Gastrocnemius medialis (tissue), 4 donors: ENCODE results near the gene ARF4. TPM values are rescaled to one million over a fixed set of nuclear protein-coding genes. Genes with fewer than 3 reads are reported as not detected.
A peak's percentile ranks its signal among the peaks of the same experiment; 100 is the strongest.
"Not testable (repeated sequence)": the region's sequence is repeated elsewhere in the genome, so short reads cannot be mapped to it uniquely, and the experiment has no call there.

Experiments
- ATAC-seq, 2 donors: fragments of 150-250 bp; one replicate each; pipeline ENCODE4 v1.9.1; 2016
- DNase-seq, 2 donors: peaks; one replicate each; pipeline ENCODE4 v3.0.0-alpha.2; 2019
- H3K27ac ChIP-seq, 4 donors: fragments of 200-600 bp; sonication (generic); 1 replicate in 1 of 4; 2 replicates in 3 of 4; pipeline ENCODE4 v1.5.1; 2016 to 2018; ENCODE audit warnings: mild to moderate bottlenecking in 2 of 4, moderate library complexity in 1 of 4
- H3K27me3 ChIP-seq, 3 donors: fragments of 200-600 bp; sonication (generic) in 2 of 3; 1 replicate in 1 of 3; 2 replicates in 2 of 3; pipeline versions ENCODE4 v1.5.1 to v1.6.0; 2016 to 2019; ENCODE audit warnings: mild to moderate bottlenecking in 1 of 3, moderate library complexity in 1 of 3
- H3K36me3 ChIP-seq, 2 donors: fragments of 200-600 bp; sonication (generic) in 1 of 2; one replicate each; pipeline ENCODE4 v1.5.1; 2017 to 2018
- H3K4me1 ChIP-seq, 2 donors: fragments of 200-600 bp; sonication (generic) in 1 of 2; one replicate each; pipeline ENCODE4 v1.5.1; 2016 to 2017; ENCODE audit warnings: mild to moderate bottlenecking in 2 of 2
- H3K4me3 ChIP-seq, 4 donors: fragments of 200-600 bp; sonication (generic) in 3 of 4; 1 replicate in 1 of 4; 2 replicates in 3 of 4; pipeline ENCODE4 v1.5.1; 2016 to 2019; ENCODE audit warnings: mild to moderate bottlenecking in 2 of 4
- H3K9me3 ChIP-seq, 3 donors: fragments of 200-600 bp; sonication (generic) in 2 of 3; 1 replicate in 1 of 3; 2 replicates in 2 of 3; pipeline ENCODE4 v1.5.1; 2016 to 2019
- POLR2A ChIP-seq, 2 donors: fragments of 450-650 bp; IDR thresholded peaks; one replicate each; pipeline ENCODE4 v1.6.1; 2017; ENCODE audit warnings: antibody characterized with exemption in 2 of 2, mild to moderate bottlenecking in 2 of 2, moderate library complexity in 2 of 2
- in situ Hi-C, 4 donors: fragments of 200-750 bp; cut with MboI; loops; one replicate each; pipeline versions ENCODE4 v1.15.0 to v1.8.0; 2017; ENCODE audit warnings: low sequenced_read_pairs in 4 of 4
- intact Hi-C: fragments of 100-400 bp; cut with DNase I; formaldehyde crosslinking; loops from one replicate; pipeline ENCODE4 v1.15.1; 2023; ENCODE audit warnings: low total_unique reads
- total RNA-seq, 4 donors: library from RNA; depleted of rRNA; stranded (reverse); fragments of >200 nt; gene quantifications; one replicate each; pipeline versions ENCODE4 v1.1.0 to v1.2.3, GENCODE V29; 2016
- TF ChIP-seq, protein P1 (sequence below), 5 experiments: fragments of 450-650 bp in 3 of 5; fragments of 200-600 bp in 2 of 5; sonication (generic) in 2 of 5; IDR thresholded peaks in 4 of 5; conservative IDR thresholded peaks in 1 of 5; 1 replicate in 4 of 5; 2 replicates in 1 of 5; pipeline ENCODE4 v1.5.1; 2016 to 2019; ENCODE audit warnings: antibody characterized with exemption in 5 of 5, mild to moderate bottlenecking in 3 of 5, moderate library complexity in 3 of 5

ARF4 gene
- 10 to 100 TPM; 36.2 to 55.2 (median 47.7) TPM for total RNA-seq

DNA sequence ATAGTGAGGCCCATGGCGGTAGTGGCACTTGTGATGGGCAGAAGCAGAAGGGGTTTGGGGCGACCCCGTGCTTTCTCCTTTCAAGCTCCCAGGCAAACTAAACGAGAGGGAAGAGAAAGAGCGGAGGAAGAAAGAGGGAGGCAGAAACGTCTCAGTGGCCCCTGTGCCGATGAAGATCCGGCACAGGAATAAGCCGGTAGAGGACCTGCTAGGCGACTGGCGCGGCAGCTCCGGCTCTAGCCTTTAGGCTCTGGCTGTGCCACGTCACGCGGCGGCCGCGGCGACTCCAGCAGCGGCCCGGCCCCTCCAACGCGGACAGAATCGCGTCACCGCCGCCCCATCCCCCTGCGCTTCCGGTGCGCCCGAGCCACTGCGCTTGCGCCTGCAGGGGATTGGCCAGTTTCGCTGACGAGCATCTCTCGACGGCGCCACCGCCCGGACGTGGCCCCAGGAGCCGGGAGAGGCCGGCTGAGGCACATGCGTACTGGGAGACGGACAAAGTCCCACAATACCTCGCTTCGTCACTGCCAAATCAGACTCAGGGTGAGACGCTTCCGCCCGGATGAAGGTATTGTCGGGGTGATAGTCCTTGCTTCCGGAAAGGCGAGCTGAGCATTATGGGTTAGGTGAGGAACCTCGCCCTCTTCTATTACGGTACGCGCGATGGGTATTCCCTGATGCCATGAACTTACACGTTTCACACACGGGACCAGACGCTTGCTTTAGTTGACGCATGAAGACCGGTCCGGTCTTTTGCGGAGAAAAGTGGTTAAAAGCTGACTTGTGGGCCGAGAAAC, at the start of gene ARF4:
ARF4 (minus strand) TSS at position 218 of the 797 bp plus-strand sequence; CDS start at position 14, 204 bp downstream.
- peak within 1 kb of the TSS; percentile 72 to 96 (median 92) for H3K4me3 ChIP-seq
- DNase-seq (peak; percentile 99 to 100), ATAC-seq (peak; percentile 92 to 94)
- in situ Hi-C loops, result loop anchor here in 2 of 4 donors (5.0 to 10.0 kb wide), 3 partner anchors 40 to 157 kb away; partner anchors contain the start of genes DENND6A (in 1 of the 2), PDE12 (in 1 of the 2) and SLMAP (in 1 of the 2)
- H3K9me3 ChIP-seq, result no peaks in the 10 kb centered on the region
- peak; percentile 97 to 98 for TF ChIP-seq POLR2A (IDR thresholded peaks at IDR 0.05)
- TF ChIP-seq, protein P1, sequence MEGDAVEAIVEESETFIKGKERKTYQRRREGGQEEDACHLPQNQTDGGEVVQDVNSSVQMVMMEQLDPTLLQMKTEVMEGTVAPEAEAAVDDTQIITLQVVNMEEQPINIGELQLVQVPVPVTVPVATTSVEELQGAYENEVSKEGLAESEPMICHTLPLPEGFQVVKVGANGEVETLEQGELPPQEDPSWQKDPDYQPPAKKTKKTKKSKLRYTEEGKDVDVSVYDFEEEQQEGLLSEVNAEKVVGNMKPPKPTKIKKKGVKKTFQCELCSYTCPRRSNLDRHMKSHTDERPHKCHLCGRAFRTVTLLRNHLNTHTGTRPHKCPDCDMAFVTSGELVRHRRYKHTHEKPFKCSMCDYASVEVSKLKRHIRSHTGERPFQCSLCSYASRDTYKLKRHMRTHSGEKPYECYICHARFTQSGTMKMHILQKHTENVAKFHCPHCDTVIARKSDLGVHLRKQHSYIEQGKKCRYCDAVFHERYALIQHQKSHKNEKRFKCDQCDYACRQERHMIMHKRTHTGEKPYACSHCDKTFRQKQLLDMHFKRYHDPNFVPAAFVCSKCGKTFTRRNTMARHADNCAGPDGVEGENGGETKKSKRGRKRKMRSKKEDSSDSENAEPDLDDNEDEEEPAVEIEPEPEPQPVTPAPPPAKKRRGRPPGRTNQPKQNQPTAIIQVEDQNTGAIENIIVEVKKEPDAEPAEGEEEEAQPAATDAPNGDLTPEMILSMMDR (IDR thresholded peaks at IDR 0.05 in 4 of 5, conservative IDR thresholded peaks at IDR 0.05 in 1 of 5), result peak in 2 of 5 experiments; percentile 7 to 8
- peaks cover 0 to 5% of the 10 kb centered on the region in 2 donors for H3K36me3 ChIP-seq
- H3K27ac ChIP-seq, result peak within 1 kb of the TSS; percentile 95 to 99 (median 98)
- H3K27me3 ChIP-seq, result no peaks in the 10 kb centered on the region
- H3K4me1 ChIP-seq, result peaks cover 44 to 48% of the 10 kb centered on the region in 2 donors
- intact Hi-C loops, result loop anchor here (1.0 to 5.0 kb wide), 7 partner anchors 41 to 710 kb away; partner anchors contain the start of genes APPL1, DENND6A, HTD2 and PDE12

DNA sequence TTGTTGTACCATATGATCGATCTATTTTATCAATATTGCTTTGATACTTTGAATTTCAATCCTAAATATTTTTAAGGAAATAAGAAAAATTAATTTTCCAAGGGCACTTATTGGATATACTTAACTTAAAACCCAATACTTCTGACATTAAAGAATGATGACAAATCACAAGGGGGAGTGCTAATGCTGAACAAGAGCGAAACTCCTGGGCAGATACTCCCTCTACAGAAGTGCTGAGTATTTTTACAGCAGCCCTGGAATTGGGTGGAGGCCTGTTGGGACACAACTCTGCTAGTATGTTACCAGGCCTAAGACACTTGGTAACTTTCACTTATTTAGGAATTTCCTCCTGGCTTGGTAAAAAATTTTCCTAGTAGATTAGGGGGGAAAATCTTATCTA, 49.6 kb upstream of the ARF4 start:
- Histone ChIP-seq H3K9me3 (no peaks in the 10 kb centered on the region), H3K4me1 (no peaks in the 10 kb centered on the region), H3K4me3 (no peak overlapping the region), H3K36me3 (peaks cover 0 to 25% of the 10 kb centered on the region in 2 donors), H3K27me3 (no peaks in the 10 kb centered on the region), H3K27ac (no peak overlapping the region)
- DNase-seq (no peak), ATAC-seq (peak in 1 of 2 donors; percentile 30)
- in situ Hi-C loops, result no loop called here
- intact Hi-C loops, result no loop called here
- TF ChIP-seq POLR2A (IDR thresholded peaks at IDR 0.05), result no peak
- TF ChIP-seq, protein P1 (IDR thresholded peaks at IDR 0.05 in 4 of 5, conservative IDR thresholded peaks at IDR 0.05 in 1 of 5), result no peak

DNA sequence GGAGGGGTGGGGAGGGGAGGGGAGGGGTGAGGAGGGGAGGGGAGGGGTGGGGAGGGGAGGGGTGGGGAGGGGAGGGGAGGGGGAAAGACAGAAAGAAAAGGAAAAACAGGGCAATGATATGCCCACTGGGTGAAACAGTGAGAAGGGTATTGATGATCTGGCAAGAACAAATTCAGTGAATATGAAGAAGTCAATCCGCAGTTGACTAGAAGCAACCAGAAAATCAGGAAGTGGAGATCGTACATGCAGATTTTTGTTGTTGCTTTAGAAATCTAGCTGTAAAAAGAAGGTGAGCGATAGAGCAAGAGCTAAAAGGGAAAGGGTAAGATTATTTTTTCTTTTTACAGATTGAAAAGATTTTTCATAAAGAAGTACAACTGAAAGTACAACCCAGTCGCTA, 47.6 kb upstream of the ARF4 start:
- Histone ChIP-seq H3K9me3 (no peaks in the 10 kb centered on the region), H3K27ac (no peak overlapping the region), H3K4me3 (no peak overlapping the region), H3K36me3 (peaks cover 0 to 40% of the 10 kb centered on the region in 2 donors), H3K27me3 (no peaks in the 10 kb centered on the region), H3K4me1 (no peaks in the 10 kb centered on the region)
- in situ Hi-C loops, result no loop called here
- no peak for TF ChIP-seq POLR2A (IDR thresholded peaks at IDR 0.05)
- TF ChIP-seq, protein P1 (IDR thresholded peaks at IDR 0.05 in 4 of 5, conservative IDR thresholded peaks at IDR 0.05 in 1 of 5), result no peak
- no peak for DNase-seq
- intact Hi-C loops, result no loop called here
- ATAC-seq, result no peak

DNA sequence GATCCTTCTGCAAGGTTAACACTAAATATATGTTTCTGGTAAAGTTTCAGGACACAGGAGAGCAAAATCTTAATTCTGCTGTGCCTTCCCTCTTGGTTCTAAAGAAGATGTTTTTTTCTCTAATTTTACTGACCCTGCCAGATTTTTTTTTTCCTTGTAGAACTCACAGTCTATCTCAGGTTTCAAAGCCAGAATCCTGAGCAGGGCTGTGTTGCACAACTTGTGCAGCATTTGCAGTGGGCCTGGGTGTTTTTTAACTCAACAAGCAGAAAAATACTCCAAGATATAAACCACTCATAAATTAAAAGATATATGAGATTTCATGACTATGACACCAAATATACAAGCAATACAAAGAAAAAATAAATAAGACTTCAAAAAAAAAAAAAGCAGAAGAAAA, 40.2 kb upstream of the ARF4 start:
- Histone ChIP-seq H3K9me3 (no peaks in the 10 kb centered on the region), H3K4me3 (no peak overlapping the region), H3K36me3 (peaks cover 0 to 71% of the 10 kb centered on the region in 2 donors), H3K4me1 (peaks cover 0 to 5% of the 10 kb centered on the region in 2 donors), H3K27me3 (no peaks in the 10 kb centered on the region), H3K27ac (no peak overlapping the region)
- in situ Hi-C loops (no loop called here), intact Hi-C loops (no loop called here)
- DNase-seq, result no peak
- peak in 1 of 2 donors; percentile 30 for ATAC-seq
- TF ChIP-seq, protein P1 (IDR thresholded peaks at IDR 0.05 in 4 of 5, conservative IDR thresholded peaks at IDR 0.05 in 1 of 5), result no peak
- TF ChIP-seq POLR2A (IDR thresholded peaks at IDR 0.05), result no peak

DNA sequence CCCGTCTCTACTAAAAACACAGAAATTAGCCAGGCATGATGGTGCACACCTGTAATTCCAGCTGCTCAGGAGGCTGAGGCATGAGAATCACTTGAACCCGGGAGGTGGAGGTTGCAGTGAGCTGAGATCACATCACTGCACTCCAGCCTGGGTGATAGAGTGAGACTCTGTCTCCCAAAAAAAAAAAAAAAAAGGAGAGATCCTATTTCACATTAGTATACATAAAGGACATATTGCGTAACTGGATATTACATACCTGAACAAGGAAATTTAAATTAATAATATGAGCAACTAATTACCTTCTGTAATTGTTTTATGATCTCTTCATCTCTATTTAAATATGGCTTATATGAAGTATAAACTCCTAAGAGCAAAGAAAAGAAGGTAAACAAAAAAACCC, 37.1 kb upstream of the ARF4 start:
- H3K4me1 ChIP-seq, DNase-seq, intact Hi-C loops, H3K27me3 ChIP-seq, H3K9me3 ChIP-seq, H3K4me3 ChIP-seq, H3K27ac ChIP-seq, in situ Hi-C loops, ATAC-seq: not testable (repeated sequence)
- peaks cover 0 to 72% of the 10 kb centered on the region in 2 donors for H3K36me3 ChIP-seq
